ENCODE results near the gene OGT.

OGT gene

GRCh38 chrX:71542411-71542810, 9.5 kb downstream of the OGT start:
- H3K27me3 ChIP-seq (ENCODE audit: insufficient read depth, low read depth, severe bottlenecking) = peaks cover 8% of the 10 kb centered on the region
- DNase-seq = no peak
- H3K9me3 ChIP-seq (ENCODE audit: severe bottlenecking) = no peaks in the 10 kb centered on the region
- no peak overlapping the region for H3K27ac ChIP-seq
- no peak overlapping the region for H3K4me3 ChIP-seq (ENCODE audit: low read depth, low read length)
- TF ChIP-seq, protein P1, sequence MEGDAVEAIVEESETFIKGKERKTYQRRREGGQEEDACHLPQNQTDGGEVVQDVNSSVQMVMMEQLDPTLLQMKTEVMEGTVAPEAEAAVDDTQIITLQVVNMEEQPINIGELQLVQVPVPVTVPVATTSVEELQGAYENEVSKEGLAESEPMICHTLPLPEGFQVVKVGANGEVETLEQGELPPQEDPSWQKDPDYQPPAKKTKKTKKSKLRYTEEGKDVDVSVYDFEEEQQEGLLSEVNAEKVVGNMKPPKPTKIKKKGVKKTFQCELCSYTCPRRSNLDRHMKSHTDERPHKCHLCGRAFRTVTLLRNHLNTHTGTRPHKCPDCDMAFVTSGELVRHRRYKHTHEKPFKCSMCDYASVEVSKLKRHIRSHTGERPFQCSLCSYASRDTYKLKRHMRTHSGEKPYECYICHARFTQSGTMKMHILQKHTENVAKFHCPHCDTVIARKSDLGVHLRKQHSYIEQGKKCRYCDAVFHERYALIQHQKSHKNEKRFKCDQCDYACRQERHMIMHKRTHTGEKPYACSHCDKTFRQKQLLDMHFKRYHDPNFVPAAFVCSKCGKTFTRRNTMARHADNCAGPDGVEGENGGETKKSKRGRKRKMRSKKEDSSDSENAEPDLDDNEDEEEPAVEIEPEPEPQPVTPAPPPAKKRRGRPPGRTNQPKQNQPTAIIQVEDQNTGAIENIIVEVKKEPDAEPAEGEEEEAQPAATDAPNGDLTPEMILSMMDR (IDR thresholded peaks at IDR 0.05; ENCODE audit: low read depth, low read length) = no peak
- peaks cover 12% of the 10 kb centered on the region for H3K36me3 ChIP-seq

DNA sequence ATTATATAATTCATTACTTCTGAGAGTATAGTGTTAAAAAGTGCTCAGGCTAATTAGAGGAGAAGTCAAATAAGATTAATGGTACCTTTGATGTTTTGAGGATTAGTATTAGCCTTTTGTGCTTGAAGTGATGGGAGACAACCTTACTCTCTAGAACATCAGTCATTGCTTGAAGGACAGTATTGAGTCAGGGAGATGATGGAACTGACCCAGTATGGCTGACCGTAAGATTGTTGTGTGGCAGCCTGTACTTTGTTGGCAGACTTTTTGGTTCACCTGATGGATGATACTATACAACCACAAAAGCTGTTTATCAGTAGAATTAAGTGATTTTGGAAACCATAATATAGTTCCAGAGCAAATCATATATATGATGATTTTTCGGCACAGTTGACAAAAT, 9.9 kb downstream of the OGT start:
- DNase-seq = no peak
- peaks cover 4% of the 10 kb centered on the region for H3K27me3 ChIP-seq (ENCODE audit: insufficient read depth, low read depth, severe bottlenecking)
- no peaks in the 10 kb centered on the region for H3K9me3 ChIP-seq (ENCODE audit: severe bottlenecking)
- H3K27ac ChIP-seq = no peak overlapping the region
- no peak overlapping the region for H3K4me3 ChIP-seq (ENCODE audit: low read depth, low read length)
- peaks cover 10% of the 10 kb centered on the region for H3K36me3 ChIP-seq
- TF ChIP-seq, protein P1 (IDR thresholded peaks at IDR 0.05; ENCODE audit: low read depth, low read length) = no peak

- TF ChIP-seq, protein P1 (IDR thresholded peaks at IDR 0.05; ENCODE audit: low read depth, low read length) = no peak
- peaks cover 4% of the 10 kb centered on the region for H3K27me3 ChIP-seq (ENCODE audit: insufficient read depth, low read depth, severe bottlenecking)
- no peak overlapping the region for H3K4me3 ChIP-seq (ENCODE audit: low read depth, low read length)
- DNase-seq = no peak
- H3K36me3 ChIP-seq = peaks cover 10% of the 10 kb centered on the region
- no peaks in the 10 kb centered on the region for H3K9me3 ChIP-seq (ENCODE audit: severe bottlenecking)
- no peak overlapping the region for H3K27ac ChIP-seq
Observed at GRCh38 chrX:71543316-71543715, 10.4 kb downstream of the OGT start.

DNA sequence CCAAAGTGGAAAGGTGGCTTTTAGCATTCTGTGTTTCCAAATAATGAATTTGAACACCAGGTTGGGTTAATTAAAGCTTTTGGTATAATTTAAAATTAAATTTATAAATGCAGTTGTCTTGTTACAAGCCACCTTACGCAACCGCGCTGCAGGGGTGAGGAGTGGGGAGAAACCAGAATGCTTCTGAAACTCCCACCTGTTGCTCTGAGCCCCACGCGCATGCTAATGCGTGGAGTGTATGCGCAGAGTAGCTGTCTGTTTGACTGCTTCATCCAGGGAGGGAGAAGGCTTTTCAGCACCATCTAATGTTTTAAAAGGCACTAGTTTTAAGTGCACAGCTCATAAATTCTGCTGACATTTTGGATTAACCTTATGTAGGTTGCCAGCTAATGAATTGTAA, 12.5 kb downstream of the OGT start:
- DNase-seq = no peak
- TF ChIP-seq, protein P1 (IDR thresholded peaks at IDR 0.05; ENCODE audit: low read depth, low read length) = no peak
- no peaks in the 10 kb centered on the region for H3K9me3 ChIP-seq (ENCODE audit: severe bottlenecking)
- H3K27ac ChIP-seq = no peak overlapping the region
- peaks cover 4% of the 10 kb centered on the region for H3K27me3 ChIP-seq (ENCODE audit: insufficient read depth, low read depth, severe bottlenecking)
- peaks cover 7% of the 10 kb centered on the region for H3K36me3 ChIP-seq
- H3K4me3 ChIP-seq (ENCODE audit: low read depth, low read length) = no peak overlapping the region

- TF ChIP-seq, protein P1 (IDR thresholded peaks at IDR 0.05; ENCODE audit: low read depth, low read length) = no peak
- Histone ChIP-seq H3K36me3 (peaks cover 7% of the 10 kb centered on the region), H3K27ac (no peak overlapping the region), H3K4me3 (ENCODE audit: low read depth, low read length) (no peak overlapping the region), H3K9me3 (ENCODE audit: severe bottlenecking) (no peaks in the 10 kb centered on the region), H3K27me3 (ENCODE audit: insufficient read depth, low read depth, severe bottlenecking) (peaks cover 4% of the 10 kb centered on the region)
- DNase-seq = no peak
Observed at GRCh38 chrX:71546879-71547278, 14.0 kb downstream of the OGT start.

- peaks cover 4% of the 10 kb centered on the region for H3K27me3 ChIP-seq (ENCODE audit: insufficient read depth, low read depth, severe bottlenecking)
- no peaks in the 10 kb centered on the region for H3K9me3 ChIP-seq (ENCODE audit: severe bottlenecking)
- no peak overlapping the region for H3K27ac ChIP-seq
- H3K4me3 ChIP-seq (ENCODE audit: low read depth, low read length) = no peak overlapping the region
- H3K36me3 ChIP-seq = peaks cover 7% of the 10 kb centered on the region
- DNase-seq = no peak
- TF ChIP-seq, protein P1 (IDR thresholded peaks at IDR 0.05; ENCODE audit: low read depth, low read length) = no peak
Observed at GRCh38 chrX:71547339-71547738, 14.4 kb downstream of the OGT start.

Data from WERI-Rb-1 (cell line).